A673 (cell line): ENCODE results near the gene PGAP1. TPM values are rescaled to one million over a fixed set of nuclear protein-coding genes. Genes with fewer than 3 reads are reported as not detected.
A peak's percentile ranks its signal among the peaks of the same experiment; 100 is the strongest.

Source experiments
- BruUV-seq: library from RNA; stranded (reverse); fragments of 400-500 nt; replicated peaks from 2 replicates; lab custom pipeline; 2021; lab: Mats Ljungman, UMichigan
- CTCF ChIA-PET: fragments of 300-600 bp; sonication (Branson Sonifier 250); formaldehyde crosslinking; loops from one replicate; lab custom pipeline; 2022; ENCODE audit warnings: antibody characterized with exemption; lab: Charles Lee
- POLR2A ChIA-PET: fragments of 300-600 bp; sonication (Branson Sonifier 250); formaldehyde crosslinking; loops from one replicate; lab custom pipeline; 2022; ENCODE audit warnings: antibody characterized with exemption; ENCODE audit not compliant: low non-redundant PET; lab: Charles Lee
- DNase-seq: peaks from one replicate; pipeline ENCODE4 v3.0.0-alpha.2; 2015; ENCODE audit warnings: low spot score
- H3K27ac ChIP-seq: fragments of 200-600 bp; sonication (generic); 2 replicates; pipeline ENCODE4 v1.5.1; 2016; ENCODE audit warnings: mixed run types, low read depth, mild to moderate bottlenecking, mixed read lengths, antibody characterized with exemption, low read length; ENCODE audit not compliant: poor library complexity, severe bottlenecking
- H3K27me3 ChIP-seq: fragments of 200-600 bp; sonication (generic); replicated peaks from 2 replicates; pipeline ENCODE4 v1.6.1; 2017; ENCODE audit warnings: mixed run types, low read depth, mild to moderate bottlenecking, mixed read lengths, antibody characterized with exemption, low read length; ENCODE audit not compliant: insufficient read depth, poor library complexity
- H3K36me3 ChIP-seq: fragments of 200-600 bp; sonication (generic); 2 replicates; pipeline ENCODE4 v1.6.1; 2016; ENCODE audit warnings: mixed run types, mild to moderate bottlenecking, mixed read lengths, antibody characterized with exemption, low read length; ENCODE audit not compliant: insufficient read depth, poor library complexity, severe bottlenecking
- H3K4me1 ChIP-seq: fragments of 200-600 bp; sonication (generic); 2 replicates; pipeline ENCODE4 v1.6.1; 2017; ENCODE audit warnings: mixed run types, mild to moderate bottlenecking, mixed read lengths, antibody characterized with exemption, low read length; ENCODE audit not compliant: insufficient read depth, poor library complexity, severe bottlenecking
- H3K4me3 ChIP-seq: fragments of 200-600 bp; sonication (generic); 2 replicates; pipeline ENCODE4 v1.5.1; 2016; ENCODE audit warnings: low read depth, mixed run types, mild to moderate bottlenecking, mixed read lengths, low read length; ENCODE audit not compliant: poor library complexity, severe bottlenecking
- H3K9me3 ChIP-seq: fragments of 200-600 bp; sonication (generic); 2 replicates; pipeline ENCODE4 v1.6.1; 2016; ENCODE audit warnings: mixed run types, low read depth, mild to moderate bottlenecking, mixed read lengths, antibody characterized with exemption, low read length; ENCODE audit not compliant: poor library complexity, severe bottlenecking
- EZH2 ChIP-seq: fragments of 200-600 bp; sonication (generic); IDR thresholded peaks from 2 replicates; pipeline ENCODE4 v1.6.1; 2017; ENCODE audit warnings: borderline replicate concordance, low read depth, mild to moderate bottlenecking, mixed read lengths, antibody characterized with exemption, low read length; ENCODE audit not compliant: poor library complexity, severe bottlenecking
- intact Hi-C: fragments of 100-400 bp; cut with micrococcal nuclease; formaldehyde crosslinking; loops from one replicate; pipeline ENCODE4 v1.10.0; 2022; ENCODE audit not compliant: unreplicated experiment
- total RNA-seq: library from RNA; stranded (reverse); gene quantifications from 2 replicates; pipeline ENCODE4 v1.2.3, GENCODE V29; 2021
- TF ChIP-seq, protein P1 (sequence below): fragments of 300-800, 200-600 bp; sonication (generic); conservative IDR thresholded peaks from 2 replicates; pipeline ENCODE4 v1.5.1; 2017; ENCODE audit warnings: low read depth, mild to moderate bottlenecking, antibody characterized with exemption, low read length, moderate library complexity, mixed read lengths

Gene PGAP1
- total RNA-seq, 1 experiment from 2014 or later = 40.4 TPM

DNA sequence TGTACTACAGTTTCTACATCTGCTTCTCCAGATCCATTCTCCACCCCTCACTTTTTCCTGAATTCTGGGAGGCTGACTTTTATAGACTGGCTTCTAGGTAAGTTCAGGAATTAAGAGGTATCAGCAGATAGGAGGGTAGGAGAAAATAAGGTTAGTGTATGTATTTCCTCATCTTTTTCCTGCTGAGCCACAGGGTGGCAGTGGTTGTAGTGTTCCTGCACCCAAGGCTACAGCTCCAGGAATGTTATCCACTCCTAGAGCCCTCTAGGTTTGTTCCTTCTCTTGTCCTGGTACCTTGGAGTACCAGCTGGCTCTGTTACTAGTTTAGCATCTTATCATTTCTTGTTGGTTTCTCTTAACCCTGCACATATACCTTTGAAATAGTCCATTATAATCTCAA, 76.6 kb downstream of the PGAP1 start:
- peaks cover 20% of the 10 kb centered on the region for H3K36me3 ChIP-seq
- CTCF ChIA-PET = interaction anchor here (0.6 to 0.8 kb wide), 2 partner anchors 76 to 529 kb away, joined by 3 to 4 read pairs; no protein-coding TSS in a partner anchor
- intact Hi-C loops = loop anchor here (5.0 to 10.0 kb wide), 2 partner anchors 315 to 527 kb away; no protein-coding TSS in a partner anchor
- BruUV-seq = no TSS peak
- peak; percentile 54 for DNase-seq
- no peaks in the 10 kb centered on the region for H3K9me3 ChIP-seq
- H3K4me3 ChIP-seq = no peak overlapping the region
- POLR2A ChIA-PET = no interaction called here
- H3K4me1 ChIP-seq = peaks cover 19% of the 10 kb centered on the region
- H3K27ac ChIP-seq = no peak overlapping the region
- no peak for TF ChIP-seq EZH2
- TF ChIP-seq, protein P1, sequence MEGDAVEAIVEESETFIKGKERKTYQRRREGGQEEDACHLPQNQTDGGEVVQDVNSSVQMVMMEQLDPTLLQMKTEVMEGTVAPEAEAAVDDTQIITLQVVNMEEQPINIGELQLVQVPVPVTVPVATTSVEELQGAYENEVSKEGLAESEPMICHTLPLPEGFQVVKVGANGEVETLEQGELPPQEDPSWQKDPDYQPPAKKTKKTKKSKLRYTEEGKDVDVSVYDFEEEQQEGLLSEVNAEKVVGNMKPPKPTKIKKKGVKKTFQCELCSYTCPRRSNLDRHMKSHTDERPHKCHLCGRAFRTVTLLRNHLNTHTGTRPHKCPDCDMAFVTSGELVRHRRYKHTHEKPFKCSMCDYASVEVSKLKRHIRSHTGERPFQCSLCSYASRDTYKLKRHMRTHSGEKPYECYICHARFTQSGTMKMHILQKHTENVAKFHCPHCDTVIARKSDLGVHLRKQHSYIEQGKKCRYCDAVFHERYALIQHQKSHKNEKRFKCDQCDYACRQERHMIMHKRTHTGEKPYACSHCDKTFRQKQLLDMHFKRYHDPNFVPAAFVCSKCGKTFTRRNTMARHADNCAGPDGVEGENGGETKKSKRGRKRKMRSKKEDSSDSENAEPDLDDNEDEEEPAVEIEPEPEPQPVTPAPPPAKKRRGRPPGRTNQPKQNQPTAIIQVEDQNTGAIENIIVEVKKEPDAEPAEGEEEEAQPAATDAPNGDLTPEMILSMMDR = peak; percentile 60
- H3K27me3 ChIP-seq = no peaks in the 10 kb centered on the region

DNA sequence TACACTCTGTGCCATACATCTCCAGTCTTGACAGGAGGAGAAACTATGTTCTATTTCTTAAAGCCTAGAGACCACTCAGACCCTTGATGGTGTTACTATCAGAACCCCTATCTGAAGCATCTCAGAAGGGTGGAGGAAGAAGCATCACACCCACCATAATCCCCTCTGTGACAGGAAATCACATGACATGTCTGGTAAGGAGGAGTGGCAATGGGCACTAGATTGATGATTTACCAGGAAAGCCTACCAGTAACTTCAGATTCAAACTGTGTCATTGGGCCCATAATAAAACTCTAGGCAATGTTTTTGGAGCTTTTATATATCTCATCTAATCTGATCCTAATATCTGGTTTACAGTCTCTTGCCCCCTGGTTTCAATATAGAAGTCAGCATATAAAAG, 80.2 kb downstream of the PGAP1 start:
- POLR2A ChIA-PET = no interaction called here
- Histone ChIP-seq H3K9me3 (no peaks in the 10 kb centered on the region), H3K36me3 (peaks cover 50% of the 10 kb centered on the region)

DNA sequence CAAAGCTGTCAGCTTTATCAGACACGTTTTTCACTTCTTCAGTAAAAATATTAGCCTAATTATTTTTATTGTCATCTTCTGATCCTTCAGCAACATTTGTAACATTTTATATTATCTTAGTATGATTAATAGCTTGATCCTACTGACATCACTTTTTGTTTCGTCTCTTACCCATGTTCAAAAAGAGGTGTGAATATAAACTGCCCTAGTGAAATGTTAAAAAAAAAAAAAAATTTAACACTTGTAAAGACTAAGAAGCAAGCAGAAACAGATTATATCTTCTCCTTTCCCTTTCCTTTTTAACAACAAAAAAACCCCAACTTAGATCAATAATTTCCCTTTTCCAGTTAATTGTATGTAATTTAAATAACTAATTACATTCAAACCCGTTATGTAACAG, 81.1 kb downstream of the PGAP1 start:
- peaks cover 9% of the 10 kb centered on the region for H3K4me1 ChIP-seq
- no peak for DNase-seq
- H3K4me3 ChIP-seq = no peak overlapping the region
- TF ChIP-seq, protein P1 = no peak
- no peak for TF ChIP-seq EZH2
- H3K27ac ChIP-seq = no peak overlapping the region
- no TSS peak for BruUV-seq
- H3K27me3 ChIP-seq = no peaks in the 10 kb centered on the region
- peaks cover 59% of the 10 kb centered on the region for H3K36me3 ChIP-seq
- CTCF ChIA-PET = no interaction called here
- intact Hi-C loops = no loop called here
- POLR2A ChIA-PET = no interaction called here
- no peaks in the 10 kb centered on the region for H3K9me3 ChIP-seq

More for the DNA sequence above, 80.2 kb downstream of the PGAP1 start:
- BruUV-seq = no TSS peak
- TF ChIP-seq EZH2 = no peak
- TF ChIP-seq, protein P1 = no peak
- no peaks in the 10 kb centered on the region for H3K27me3 ChIP-seq
- no peak overlapping the region for H3K4me3 ChIP-seq
- CTCF ChIA-PET = no interaction called here
- DNase-seq = peak; percentile 23
- intact Hi-C loops = no loop called here
- H3K27ac ChIP-seq = no peak overlapping the region
- H3K4me1 ChIP-seq = peaks cover 9% of the 10 kb centered on the region
